Measurements from ENCODE around the gene PTAFR.

The PTAFR gene, protein sequence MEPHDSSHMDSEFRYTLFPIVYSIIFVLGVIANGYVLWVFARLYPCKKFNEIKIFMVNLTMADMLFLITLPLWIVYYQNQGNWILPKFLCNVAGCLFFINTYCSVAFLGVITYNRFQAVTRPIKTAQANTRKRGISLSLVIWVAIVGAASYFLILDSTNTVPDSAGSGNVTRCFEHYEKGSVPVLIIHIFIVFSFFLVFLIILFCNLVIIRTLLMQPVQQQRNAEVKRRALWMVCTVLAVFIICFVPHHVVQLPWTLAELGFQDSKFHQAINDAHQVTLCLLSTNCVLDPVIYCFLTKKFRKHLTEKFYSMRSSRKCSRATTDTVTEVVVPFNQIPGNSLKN

DNA sequence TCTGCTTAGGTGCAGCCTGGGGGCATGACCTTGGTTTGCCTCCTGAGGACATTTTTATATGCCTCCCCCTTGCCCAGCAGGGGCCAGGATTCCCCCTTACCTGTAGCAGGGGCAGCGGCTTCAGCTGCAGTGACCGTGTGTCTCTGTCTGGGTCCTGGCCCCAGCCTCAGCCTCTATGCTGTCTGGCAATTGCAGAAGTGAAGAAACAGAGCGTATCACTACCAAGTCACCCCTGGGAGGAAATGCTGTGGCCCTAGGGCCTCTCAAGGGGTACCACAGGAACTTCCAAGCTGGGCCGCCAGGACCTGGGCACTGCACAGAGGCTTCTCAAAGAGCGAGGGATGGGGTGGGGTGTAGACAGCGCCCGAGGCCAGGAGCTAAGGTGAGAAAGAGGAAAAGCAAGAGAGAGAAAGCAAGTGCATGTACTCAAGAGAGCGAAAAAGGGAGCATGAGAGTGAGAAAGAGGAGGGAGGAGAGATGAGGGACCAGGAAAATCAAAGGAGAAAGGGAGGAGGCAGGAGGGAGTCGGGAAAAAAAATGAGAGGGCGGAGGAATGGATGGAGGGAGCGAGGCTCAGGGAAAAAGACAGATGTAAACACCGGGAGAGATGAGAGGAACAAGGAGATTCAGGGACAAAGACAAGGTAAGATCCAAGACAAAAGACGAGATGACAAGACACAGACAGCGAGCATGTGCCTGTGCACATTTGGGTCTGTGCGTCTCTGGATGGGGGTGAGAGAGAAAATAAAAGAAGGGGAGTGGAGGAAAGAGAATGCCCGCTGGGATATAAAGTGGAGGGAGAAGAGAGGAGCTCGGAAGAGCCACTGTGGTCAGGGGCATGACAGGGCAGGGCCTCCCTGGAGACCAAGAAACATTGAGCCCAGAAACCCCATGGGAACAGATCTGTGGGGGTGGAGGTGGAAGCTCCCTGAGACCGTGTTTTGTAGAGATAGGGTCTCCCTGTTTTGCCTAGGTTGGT is at the start of gene PTAFR:
PTAFR (minus strand) TSS at position 199 of the 979 bp plus-strand sequence. CDS start 25,669 bp downstream, outside the sequence.
- DNase-seq (ENCODE audit: insufficient read length, low spot score), result no peak
- FAIRE-seq, result no peak
- no peak for TF ChIP-seq CTCF (IDR thresholded peaks at IDR 0.05; ENCODE audit: insufficient read depth, missing control alignments)

DNA sequence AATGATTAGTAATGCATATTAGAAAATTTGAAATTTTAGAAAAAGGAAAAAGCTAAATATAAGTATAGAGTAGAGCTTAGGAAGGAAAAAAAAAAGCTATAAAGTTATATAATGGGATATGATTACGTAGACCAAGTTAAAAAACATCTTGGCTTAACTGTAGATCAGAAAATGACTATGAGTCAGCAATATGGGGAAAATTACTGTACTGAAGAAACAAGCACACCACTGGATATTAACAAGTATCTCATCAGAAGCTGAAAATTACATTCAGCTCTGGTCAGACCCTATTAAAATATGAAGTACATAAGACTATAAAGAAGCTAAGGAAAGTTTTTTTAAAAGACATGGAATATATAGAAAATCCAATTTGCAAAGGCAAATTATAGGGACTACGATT is 36.8 kb upstream of the PTAFR start:
- TF ChIP-seq CTCF (IDR thresholded peaks at IDR 0.05; ENCODE audit: insufficient read depth, missing control alignments), result no peak
- no peak for FAIRE-seq
- DNase-seq (ENCODE audit: insufficient read length, low spot score), result no peak

- no peak for FAIRE-seq
- no peak for DNase-seq (ENCODE audit: insufficient read length, low spot score)
- no peak for TF ChIP-seq CTCF (IDR thresholded peaks at IDR 0.05; ENCODE audit: insufficient read depth, missing control alignments)
Measured at GRCh38 chr1:28209700-28210099, 33.2 kb upstream of the PTAFR start.

DNA sequence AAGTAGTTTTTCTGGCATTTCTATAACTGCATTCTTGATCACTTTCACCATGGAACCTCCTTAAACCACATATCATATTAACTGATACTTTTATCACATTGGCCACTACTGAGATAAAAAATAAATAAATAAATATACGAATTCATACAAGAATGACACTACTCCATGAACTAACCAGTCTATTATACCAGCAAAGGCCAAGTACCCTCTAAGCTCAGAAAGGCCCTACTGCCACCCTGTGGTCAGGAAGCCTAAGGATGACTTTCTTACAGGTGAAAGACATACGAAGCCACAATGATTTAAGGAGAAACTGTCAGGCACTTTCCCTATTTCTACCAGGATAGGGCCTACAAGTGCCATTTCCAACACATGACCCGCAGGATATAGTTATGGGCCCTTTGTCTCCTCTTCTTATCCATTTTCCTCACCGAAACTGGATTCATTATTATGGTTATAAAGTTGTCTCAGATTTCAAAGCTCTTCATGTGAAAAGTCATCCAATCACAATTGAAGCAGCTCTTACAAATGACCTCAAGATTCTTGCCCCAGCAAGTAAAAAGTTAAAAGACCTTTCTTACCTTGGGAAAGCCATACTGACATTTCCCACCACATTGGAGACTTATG is 32.4 kb upstream of the PTAFR start:
- peak; percentile 85 for FAIRE-seq
- no peak for DNase-seq (ENCODE audit: insufficient read length, low spot score)
- peak; percentile 57 for TF ChIP-seq CTCF (IDR thresholded peaks at IDR 0.05; ENCODE audit: insufficient read depth, missing control alignments)

GRCh38 chr1:28205243-28205642 is 28.8 kb upstream of the PTAFR start:
- no peak for DNase-seq (ENCODE audit: insufficient read length, low spot score)
- FAIRE-seq, result no peak
- TF ChIP-seq CTCF (IDR thresholded peaks at IDR 0.05; ENCODE audit: insufficient read depth, missing control alignments), result no peak

DNA sequence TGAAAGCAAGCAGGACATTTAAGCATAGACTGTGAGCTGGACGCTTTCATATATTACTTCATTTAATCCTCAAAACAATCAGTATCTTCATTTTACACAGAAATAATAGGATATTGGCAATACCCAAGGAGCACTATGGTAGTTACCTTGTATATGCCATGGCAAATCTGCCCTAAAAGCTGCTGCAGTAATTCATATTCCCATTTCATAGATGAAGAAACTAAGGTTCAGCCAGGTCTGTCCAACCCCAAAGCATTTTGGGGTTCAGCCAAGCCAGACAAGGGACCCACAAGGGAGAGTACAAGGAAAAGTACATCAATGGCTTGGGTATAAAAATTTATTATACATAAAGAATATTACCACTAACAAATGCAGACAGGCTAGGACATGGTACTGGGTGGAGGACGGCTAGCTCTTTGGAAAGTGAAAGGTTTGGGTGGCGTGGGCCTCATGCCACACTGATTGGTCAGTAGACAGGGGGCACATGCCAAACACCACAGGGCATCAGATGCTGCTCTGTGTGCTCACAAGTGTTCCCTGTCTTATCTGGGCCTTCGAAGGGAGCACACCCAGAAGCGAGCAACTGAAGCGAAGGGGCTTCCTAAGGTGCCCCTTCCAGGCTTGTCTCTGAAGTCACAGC is 23.9 kb upstream of the PTAFR start:
- no peak for TF ChIP-seq CTCF (IDR thresholded peaks at IDR 0.05; ENCODE audit: insufficient read depth, missing control alignments)
- DNase-seq (ENCODE audit: insufficient read length, low spot score) (no peak), FAIRE-seq (no peak)

Data from D721Med (cell line).